Hindlimb muscle (tissue), 1 donor: ENCODE data around the gene PHLDB3. TPM values are rescaled to one million over a fixed set of nuclear protein-coding genes. Genes with fewer than 3 reads are reported as not detected.
"Not testable (repeated sequence)": the region's sequence is repeated elsewhere in the genome, so short reads cannot be mapped to it uniquely, and the experiment has no call there.

Source experiments
- DNase-seq: peaks from one replicate; pipeline ENCODE4 v3.0.0-alpha.2; 2013
- polyA plus RNA-seq: library from polyadenylated mRNA; unstranded; fragments of 120-200 nt; gene quantifications from one replicate; pipeline ENCODE4 v1.2.1, GENCODE V29; 2013; ENCODE audit not compliant: insufficient read length

The PHLDB3 gene
- polyA plus RNA-seq, 1 donor, result 6.4 TPM

- no peak for DNase-seq
Measured at GRCh38 chr19:43439032-43439708, 65.4 kb downstream of the PHLDB3 start.

DNA sequence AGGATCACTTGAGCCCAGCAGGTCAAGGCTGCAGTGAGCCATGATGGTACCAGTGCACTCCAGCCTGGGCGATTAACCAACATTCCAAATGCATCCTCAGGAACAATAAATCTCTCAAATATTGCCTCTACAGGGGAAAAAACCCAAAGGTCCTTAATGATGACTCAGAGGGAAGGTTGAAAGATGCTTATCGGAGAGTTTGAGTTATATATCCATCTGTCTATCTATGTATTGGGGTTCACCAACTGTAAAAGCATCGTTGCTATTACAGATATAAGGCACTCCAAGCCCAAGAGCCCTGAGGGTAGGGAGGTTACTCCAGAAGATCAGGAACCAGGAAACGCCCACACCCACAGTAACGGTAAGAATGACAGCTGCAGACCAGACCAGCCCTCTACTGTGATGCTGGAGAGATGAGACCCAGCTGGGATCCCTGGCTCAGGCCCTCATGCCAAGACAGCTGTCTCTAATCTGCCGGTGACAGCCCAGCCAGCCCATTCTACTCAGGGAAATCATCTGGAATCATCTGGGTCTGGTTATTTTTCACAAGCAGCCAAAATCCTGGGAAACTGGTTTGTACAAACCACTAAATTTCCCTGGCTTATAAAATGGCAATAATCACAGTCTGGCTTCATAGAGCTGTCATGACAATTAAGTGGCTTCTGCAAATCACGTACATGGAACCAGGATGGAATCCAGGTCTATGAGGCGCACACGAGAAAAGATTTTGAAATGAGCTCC, 66.1 kb downstream of the PHLDB3 start:
- DNase-seq, result peak; percentile 50

- no peak for DNase-seq
Measured at GRCh38 chr19:43437712-43438111, 66.8 kb downstream of the PHLDB3 start.

GRCh38 chr19:43437284-43437683, 67.3 kb downstream of the PHLDB3 start:
- DNase-seq, result not testable (repeated sequence)

GRCh38 chr19:43435775-43436174, 68.8 kb downstream of the PHLDB3 start:
- no peak for DNase-seq

GRCh38 chr19:43433689-43434088, 70.9 kb downstream of the PHLDB3 start:
- no peak for DNase-seq

- DNase-seq, result no peak
Measured at GRCh38 chr19:43433358-43433673, 71.2 kb downstream of the PHLDB3 start.

GRCh38 chr19:43430976-43431375, 73.6 kb downstream of the PHLDB3 start:
- DNase-seq, result no peak

DNA sequence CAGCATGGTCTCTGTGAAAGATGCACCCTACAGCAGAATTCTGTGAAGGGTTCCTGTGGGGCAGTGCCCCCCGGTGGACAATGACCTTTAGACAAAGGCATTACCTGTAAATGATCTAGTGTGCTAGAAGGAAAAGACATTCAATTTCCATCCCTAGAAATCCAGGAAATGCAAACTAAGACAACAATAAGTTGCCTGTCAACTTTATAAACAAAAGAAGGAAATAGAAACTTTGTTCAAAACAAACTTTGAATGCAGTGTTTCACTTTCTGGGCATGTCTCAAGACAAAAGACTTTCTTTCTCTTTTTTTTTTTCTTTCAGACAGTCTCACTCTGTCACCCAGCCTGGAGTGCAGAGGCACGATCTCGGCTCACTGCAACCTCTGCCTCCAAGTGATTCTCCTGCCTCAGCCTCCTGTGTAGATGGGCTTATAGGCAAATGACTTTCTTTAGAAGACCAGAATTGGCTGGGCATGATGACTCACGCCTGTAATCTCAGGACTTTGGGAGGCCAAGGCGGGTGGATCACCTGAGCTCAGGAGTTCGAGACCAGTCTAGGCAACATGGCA, 74.3 kb downstream of the PHLDB3 start:
- no peak for DNase-seq

GRCh38 chr19:43429395-43429794, 75.2 kb downstream of the PHLDB3 start:
- DNase-seq, result no peak

DNA sequence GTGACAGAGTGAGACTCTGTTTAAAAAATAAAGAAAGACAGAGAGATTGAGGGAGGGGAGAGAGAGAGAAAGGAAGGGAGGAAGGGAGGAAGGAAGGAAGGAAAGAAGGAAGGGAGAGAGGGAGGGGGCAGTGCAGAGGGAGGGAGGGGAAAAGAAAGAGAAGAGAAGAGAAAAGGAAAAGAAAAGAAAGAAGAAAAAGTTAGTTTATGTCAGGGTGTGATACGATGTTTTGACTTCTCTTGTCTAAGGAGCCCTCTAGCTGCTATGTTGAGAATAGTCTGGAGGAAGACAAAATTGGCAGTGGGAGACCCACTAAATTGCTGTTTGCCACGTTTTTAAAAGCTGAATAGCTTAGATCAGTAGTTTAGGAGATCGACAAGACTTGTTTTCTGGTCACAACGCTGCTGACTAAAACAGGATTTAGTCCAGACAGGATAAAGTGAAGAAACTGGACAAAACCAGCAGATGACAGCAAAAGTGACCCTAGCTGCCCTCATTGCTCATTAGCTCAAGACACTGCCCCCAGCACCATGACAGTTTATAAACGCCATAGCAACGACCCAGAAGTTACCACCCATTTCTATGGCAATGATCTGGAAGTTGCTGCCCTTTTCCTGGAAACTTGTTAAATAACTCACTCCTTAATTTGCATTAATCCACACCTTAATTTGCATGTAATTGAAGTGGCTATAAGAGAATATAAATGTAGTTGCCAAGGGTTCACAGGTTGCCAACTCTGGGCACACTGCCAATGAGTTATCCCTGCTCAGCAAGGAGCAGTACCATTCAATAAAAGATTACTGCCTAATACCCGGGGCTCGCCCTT, 78.8 kb downstream of the PHLDB3 start:
- DNase-seq, result no peak

Other genes with a start within 250 kb of the PHLDB3 start
- gene PSG9, start 235.2 kb downstream of the PHLDB3 start, polyA plus RNA-seq, result not detected
- gene CD177, start 151.1 kb downstream of the PHLDB3 start, polyA plus RNA-seq, result 0.25 TPM
- gene TEX101, start 89.9 kb downstream of the PHLDB3 start, polyA plus RNA-seq, result not detected
- 2.4 TPM for gene LYPD3, start 39.1 kb downstream of the PHLDB3 start, polyA plus RNA-seq
- gene ETHE1, start 22.5 kb upstream of the PHLDB3 start, polyA plus RNA-seq, result 18.0 TPM
- 6.7 TPM for gene ZNF575, start 28.4 kb upstream of the PHLDB3 start, polyA plus RNA-seq
- 39.5 TPM for gene XRCC1, start 70.8 kb upstream of the PHLDB3 start, polyA plus RNA-seq
- 2.9 TPM for gene PINLYP, start 71.1 kb upstream of the PHLDB3 start, polyA plus RNA-seq
- gene IRGQ, start 91.4 kb upstream of the PHLDB3 start, polyA plus RNA-seq, result 13.8 TPM
- 9.9 TPM for gene ZNF576, start 91.8 kb upstream of the PHLDB3 start, polyA plus RNA-seq
- 0.52 TPM for gene SRRM5, start 107.3 kb upstream of the PHLDB3 start, polyA plus RNA-seq
- gene ZNF428, start 114.9 kb upstream of the PHLDB3 start, polyA plus RNA-seq, result 64.9 TPM
- gene CADM4, start 135.1 kb upstream of the PHLDB3 start, polyA plus RNA-seq, result 7.8 TPM
- gene PLAUR, start 165.4 kb upstream of the PHLDB3 start, polyA plus RNA-seq, result 6.5 TPM
- not detected for gene IRGC, start 211.3 kb upstream of the PHLDB3 start, polyA plus RNA-seq